ENCODE measurements around the gene MAML2. TPM values are rescaled to one million over a fixed set of nuclear protein-coding genes. Genes with fewer than 3 reads are reported as not detected.
"Not testable (repeated sequence)": the region's sequence is repeated elsewhere in the genome, so short reads cannot be mapped to it uniquely, and the experiment has no call there.

The MAML2 gene
- total and polyA plus RNA-seq, 4 donors, result 0.56 to 2.1 (median 1.4) TPM

GRCh38 chr11:96186806-96187205 lies 156.2 kb downstream of the MAML2 start:
- no peak for TF ChIP-seq MAX (IDR thresholded peaks at IDR 0.05)
- no peak for TF ChIP-seq ZBTB33 (IDR thresholded peaks at IDR 0.05)
- no peaks in the 10 kb centered on the region for H3K9me3 ChIP-seq (ENCODE audit: control insufficient read depth in 4 of 4, low read length in 3 of 4)
- WGBS, result 90% methylated on average over 1 of the region's 1 CpG
- H3K4me1 ChIP-seq (ENCODE audit: control insufficient read depth in 4 of 4, insufficient read depth in 4 of 4, low read length in 3 of 4), result peaks cover 0 to 1% (median 0%) of the 10 kb centered on the region in 4 donors
- DNase-seq (ENCODE audit: low spot score), result no peak
- H3K9ac ChIP-seq (ENCODE audit: low read depth in 1 of 2, low read length in 2 of 2), result no peak overlapping the region
- H3K4me3 ChIP-seq (ENCODE audit: low read depth in 1 of 3, low read length in 3 of 3), result no peak overlapping the region
- H3K27ac ChIP-seq (ENCODE audit: low read depth in 1 of 2, low read length in 2 of 2), result no peak overlapping the region
- H3K36me3 ChIP-seq (ENCODE audit: control insufficient read depth in 4 of 4, insufficient read depth in 3 of 4, low read depth in 1 of 4, low read length in 3 of 4), result no peaks in the 10 kb centered on the region
- no peaks in the 10 kb centered on the region for H3K27me3 ChIP-seq (ENCODE audit: control insufficient read depth in 4 of 4, insufficient read depth in 4 of 4, low read length in 3 of 4)

- DNase-seq (ENCODE audit: low spot score), result no peak
- Histone ChIP-seq H3K4me3 (ENCODE audit: low read depth in 1 of 3, low read length in 3 of 3) (no peak overlapping the region), H3K9ac (ENCODE audit: low read depth in 1 of 2, low read length in 2 of 2) (no peak overlapping the region), H3K36me3 (ENCODE audit: control insufficient read depth in 4 of 4, insufficient read depth in 3 of 4, low read depth in 1 of 4, low read length in 3 of 4) (no peaks in the 10 kb centered on the region), H3K27me3 (ENCODE audit: control insufficient read depth in 4 of 4, insufficient read depth in 4 of 4, low read length in 3 of 4) (no peaks in the 10 kb centered on the region), H3K4me1 (ENCODE audit: control insufficient read depth in 4 of 4, insufficient read depth in 4 of 4, low read length in 3 of 4) (peaks cover 0 to 1% (median 0%) of the 10 kb centered on the region in 4 donors), H3K9me3 (ENCODE audit: control insufficient read depth in 4 of 4, low read length in 3 of 4) (no peaks in the 10 kb centered on the region), H3K27ac (ENCODE audit: low read depth in 1 of 2, low read length in 2 of 2) (no peak overlapping the region)
- 70% methylated on average over 4 of the region's 4 CpGs for WGBS
- no peak for TF ChIP-seq ATF3 (IDR thresholded peaks at IDR 0.05)
- no peak for TF ChIP-seq MAX (IDR thresholded peaks at IDR 0.05)
- TF ChIP-seq HNF4A (conservative IDR thresholded peaks at IDR 0.05), result no peak
- no peak for TF ChIP-seq TAF1 (conservative IDR thresholded peaks at IDR 0.05)
These were observed 157.7 kb downstream of the MAML2 start for GRCh38 chr11:96185220-96185768.

GRCh38 chr11:96180937-96181336 lies 162.1 kb downstream of the MAML2 start:
- DNase-seq (ENCODE audit: low spot score); H3K9ac ChIP-seq (ENCODE audit: low read depth in 1 of 2, low read length in 2 of 2); H3K27ac ChIP-seq (ENCODE audit: low read depth in 1 of 2, low read length in 2 of 2); H3K27me3 ChIP-seq (ENCODE audit: control insufficient read depth in 4 of 4, insufficient read depth in 4 of 4, low read length in 3 of 4); H3K4me3 ChIP-seq (ENCODE audit: low read depth in 1 of 3, low read length in 3 of 3); H3K4me1 ChIP-seq (ENCODE audit: control insufficient read depth in 4 of 4, insufficient read depth in 4 of 4, low read length in 3 of 4); H3K9me3 ChIP-seq (ENCODE audit: control insufficient read depth in 4 of 4, low read length in 3 of 4); H3K36me3 ChIP-seq (ENCODE audit: control insufficient read depth in 4 of 4, insufficient read depth in 3 of 4, low read depth in 1 of 4, low read length in 3 of 4): not testable (repeated sequence)
- 88% methylated on average over 4 of the region's 4 CpGs for WGBS

- no peak for DNase-seq (ENCODE audit: low spot score)
- Histone ChIP-seq H3K27ac (ENCODE audit: low read depth in 1 of 2, low read length in 2 of 2) (no peak overlapping the region), H3K4me3 (ENCODE audit: low read depth in 1 of 3, low read length in 3 of 3) (no peak overlapping the region)
These were observed 162.7 kb downstream of the MAML2 start for GRCh38 chr11:96180341-96180740.

More at GRCh38 chr11:96180341-96180740, 162.7 kb downstream of the MAML2 start:
- Histone ChIP-seq H3K4me1 (ENCODE audit: control insufficient read depth in 4 of 4, insufficient read depth in 4 of 4, low read length in 3 of 4) (no peaks in the 10 kb centered on the region), H3K9ac (ENCODE audit: low read depth in 1 of 2, low read length in 2 of 2) (no peak overlapping the region), H3K36me3 (ENCODE audit: control insufficient read depth in 4 of 4, insufficient read depth in 3 of 4, low read depth in 1 of 4, low read length in 3 of 4) (no peaks in the 10 kb centered on the region), H3K9me3 (ENCODE audit: control insufficient read depth in 4 of 4, low read length in 3 of 4) (no peaks in the 10 kb centered on the region), H3K27me3 (ENCODE audit: control insufficient read depth in 4 of 4, insufficient read depth in 4 of 4, low read length in 3 of 4) (no peaks in the 10 kb centered on the region)
- TF ChIP-seq GABPA (IDR thresholded peaks at IDR 0.05 in 1 of 2, conservative IDR thresholded peaks at IDR 0.05 in 1 of 2), result no peak
- no peak for TF ChIP-seq HNF4A (conservative IDR thresholded peaks at IDR 0.05)
- TF ChIP-seq CTCF (IDR thresholded peaks at IDR 0.05; ENCODE audit: low read depth, low read length, missing input control), result no peak
- no peak for TF ChIP-seq ZBTB33 (IDR thresholded peaks at IDR 0.05)
- no peak for TF ChIP-seq JUND (IDR thresholded peaks at IDR 0.05)
- TF ChIP-seq RXRA (IDR thresholded peaks at IDR 0.05), result no peak
- TF ChIP-seq RAD21 (IDR thresholded peaks at IDR 0.05), result no peak
- TF ChIP-seq MAX (IDR thresholded peaks at IDR 0.05), result no peak
- no peak for TF ChIP-seq HNF4G (IDR thresholded peaks at IDR 0.05)
- TF ChIP-seq FOXA2 (IDR thresholded peaks at IDR 0.05), result no peak
- no peak for TF ChIP-seq FOXA1 (IDR thresholded peaks at IDR 0.05)
- TF ChIP-seq TAF1 (conservative IDR thresholded peaks at IDR 0.05), result no peak
- no peak for TF ChIP-seq NR2F2 (IDR thresholded peaks at IDR 0.05)
- no peak for TF ChIP-seq SP1 (IDR thresholded peaks at IDR 0.05)

Data from liver (tissue), 9 donors.